GM23338 (cell line): Measurements from ENCODE around the gene DGKB.

Experiments used
- CREB1 ChIP-seq: fragments of 250-450 bp; sonication (Bioruptor Pico); IDR thresholded peaks from 2 replicates; pipeline ENCODE4 v1.5.0; 2020; ENCODE audit warnings: low read depth, mild to moderate bottlenecking, moderate library complexity
- CTCF ChIP-seq, 2 experiments: fragments of 200-600 bp in 1 of 2; sonication (generic) in 1 of 2; conservative IDR thresholded peaks; 2 replicates each; pipeline versions ENCODE4 v1.5.1 to v1.6.1; 2016 to 2017; ENCODE audit warnings: antibody characterized with exemption in 2 of 2, low read depth in 2 of 2, mild to moderate bottlenecking in 2 of 2, moderate library complexity in 1 of 2
- ETS1 ChIP-seq: IDR thresholded peaks from 2 replicates; pipeline ENCODE4 v1.6.1; 2016; ENCODE audit warnings: antibody characterized with exemption
- EZH2 ChIP-seq: fragments of 200-600 bp; sonication (generic); IDR thresholded peaks from one replicate; pipeline ENCODE4 v1.8.0; 2017; ENCODE audit warnings: antibody characterized with exemption, mild to moderate bottlenecking, low read depth; ENCODE audit not compliant: unreplicated experiment
- EZH2phosphoT487 ChIP-seq: fragments of 200-600 bp; sonication (generic); IDR thresholded peaks from one replicate; pipeline ENCODE4 v1.8.1; 2018; ENCODE audit warnings: antibody characterized with exemption; ENCODE audit not compliant: unreplicated experiment
- JUNB ChIP-seq: IDR thresholded peaks from one replicate; pipeline ENCODE4 v1.6.1; 2016; ENCODE audit warnings: antibody characterized with exemption; ENCODE audit not compliant: unreplicated experiment
- NANOG ChIP-seq: IDR thresholded peaks from 2 replicates; pipeline ENCODE4 v1.6.1; 2016; ENCODE audit warnings: antibody characterized with exemption, borderline replicate concordance
- POLR2AphosphoS5 ChIP-seq: IDR thresholded peaks from 2 replicates; pipeline ENCODE4 v1.6.1; 2016; ENCODE audit warnings: antibody characterized with exemption, low read depth
- REST ChIP-seq: IDR thresholded peaks from one replicate; pipeline ENCODE4 v1.6.1; 2018; ENCODE audit warnings: antibody characterized with exemption; ENCODE audit not compliant: unreplicated experiment
- STAT1 ChIP-seq: IDR thresholded peaks from one replicate; pipeline ENCODE4 v1.6.1; 2016; ENCODE audit warnings: antibody characterized with exemption; ENCODE audit not compliant: unreplicated experiment
- ZNF114 ChIP-seq: fragments of 250-450 bp; sonication (Bioruptor Pico); IDR thresholded peaks from 2 replicates; pipeline ENCODE4 v1.5.0; 2020; ENCODE audit warnings: mild to moderate bottlenecking, moderate library complexity
- ZNF331 ChIP-seq: fragments of 250-450 bp; sonication (Bioruptor Pico); IDR thresholded peaks from 2 replicates; pipeline ENCODE4 v1.5.0; 2020; ENCODE audit warnings: low read depth, mild to moderate bottlenecking, moderate library complexity
- ZNF462 ChIP-seq: fragments of 250-450 bp; sonication (Bioruptor Pico); IDR thresholded peaks from 2 replicates; pipeline ENCODE4 v1.5.0; 2020; ENCODE audit warnings: mild to moderate bottlenecking, moderate library complexity

GRCh38 chr7:14449291-14449690 is 453.3 kb downstream of the DGKB start:
- TF ChIP-seq CTCF (conservative IDR thresholded peaks at IDR 0.05; ENCODE audit: low read depth in 2 of 2), result no peak
- no peak for TF ChIP-seq STAT1
- no peak for TF ChIP-seq ETS1
- no peak for TF ChIP-seq POLR2AphosphoS5
- no peak for TF ChIP-seq REST
- no peak for TF ChIP-seq CREB1 (CRISPR knock-in tag)
- TF ChIP-seq ZNF331, result no peak
- no peak for TF ChIP-seq NANOG
- TF ChIP-seq EZH2, result no peak
- TF ChIP-seq JUNB, result no peak
- TF ChIP-seq EZH2phosphoT487, result no peak
- no peak for TF ChIP-seq ZNF114
- no peak for TF ChIP-seq ZNF462 (CRISPR knock-in tag)
